GM19238 (cell line): ENCODE data around the gene CRYBB1.

Experiments
- DNase-seq: peaks from one replicate; pipeline ENCODE4 v3.0.0; 2011; ENCODE audit warnings: low spot score; ENCODE audit not compliant: insufficient read length

The CRYBB1 gene

GRCh38 chr22:26617271-26618199 lies at the start of gene CRYBB1:
Gene CRYBB1 (minus strand): TSS chr22:26618027. CDS start chr22:26616319, 1,708 bp downstream.
- DNase-seq: no peak

GRCh38 chr22:26667140-26667539 lies 49.3 kb upstream of the CRYBB1 start:
- DNase-seq: no peak

GRCh38 chr22:26665813-26666231 lies 48.0 kb upstream of the CRYBB1 start:
- DNase-seq: no peak

GRCh38 chr22:26663374-26663923 lies 45.6 kb upstream of the CRYBB1 start:
- no peak for DNase-seq

GRCh38 chr22:26662160-26662559 lies 44.3 kb upstream of the CRYBB1 start:
- DNase-seq: no peak

- DNase-seq: no peak
These were observed 43.2 kb upstream of the CRYBB1 start for GRCh38 chr22:26660961-26661578.

GRCh38 chr22:26660356-26660755 lies 42.5 kb upstream of the CRYBB1 start:
- no peak for DNase-seq

GRCh38 chr22:26658671-26659478 lies 41.0 kb upstream of the CRYBB1 start:
- DNase-seq: no peak

GRCh38 chr22:26658161-26658560 lies 40.3 kb upstream of the CRYBB1 start:
- DNase-seq: no peak

- DNase-seq: no peak
These were observed 39.3 kb upstream of the CRYBB1 start, which contains the start of gene MIAT for GRCh38 chr22:26656891-26657851. Gene MIAT (plus strand): TSS chr22:26657588.

- DNase-seq: no peak
These were observed 34.0 kb upstream of the CRYBB1 start for GRCh38 chr22:26651815-26652214.

- DNase-seq: no peak
These were observed 33.0 kb upstream of the CRYBB1 start for GRCh38 chr22:26650722-26651421.

- DNase-seq: no peak
These were observed 30.9 kb upstream of the CRYBB1 start for GRCh38 chr22:26648528-26649388.

- DNase-seq: no peak
These were observed 30.2 kb upstream of the CRYBB1 start for GRCh38 chr22:26648011-26648497.

GRCh38 chr22:26646158-26646557 lies 28.3 kb upstream of the CRYBB1 start:
- no peak for DNase-seq

GRCh38 chr22:26643418-26644100 lies 25.7 kb upstream of the CRYBB1 start:
- DNase-seq: no peak

GRCh38 chr22:26642465-26643417 lies 24.9 kb upstream of the CRYBB1 start:
- DNase-seq: no peak
